Neural crest cell (in vitro differentiated cells): ENCODE data around the gene HOPX. TPM values are rescaled to one million over a fixed set of nuclear protein-coding genes. Genes with fewer than 3 reads are reported as not detected.

ENCODE experiments used
- DNase-seq: peaks from one replicate; pipeline ENCODE4 v3.0.0; 2021; ENCODE audit warnings: low read depth, mixed read lengths, low spot score
- H3K27ac Mint-ChIP-seq: one replicate; pipeline ENCODE4 v1.8.0; 2021; ENCODE audit warnings: mild to moderate bottlenecking, mixed read lengths; ENCODE audit not compliant: unreplicated experiment
- H3K27me3 Mint-ChIP-seq: 2 replicates; pipeline ENCODE4 v1.8.0; 2021; ENCODE audit warnings: low read depth, mild to moderate bottlenecking, mixed read lengths
- H3K36me3 Mint-ChIP-seq: 2 replicates; pipeline ENCODE4 v1.8.0; 2021; ENCODE audit warnings: low read depth, mild to moderate bottlenecking, mixed read lengths
- H3K4me1 Mint-ChIP-seq: 2 replicates; pipeline ENCODE4 v1.8.0; 2021; ENCODE audit warnings: mixed read lengths
- H3K4me3 Mint-ChIP-seq: one replicate; pipeline ENCODE4 v1.8.0; 2021; ENCODE audit warnings: mild to moderate bottlenecking, mixed read lengths
- H3K9me3 Mint-ChIP-seq: 2 replicates; pipeline ENCODE4 v1.8.0; 2021; ENCODE audit warnings: mixed read lengths
- CTCF ChIP-seq: fragments of 200-600 bp; sonication (generic); conservative IDR thresholded peaks from 2 replicates; pipeline ENCODE4 v1.5.0; 2021; ENCODE audit warnings: antibody characterized with exemption, mild to moderate bottlenecking
- total RNA-seq: library from RNA; stranded (reverse); gene quantifications from 2 replicates; pipeline ENCODE4 v1.2.1, GENCODE V29; 2021

Gene HOPX
- total RNA-seq, 1 donor from 2014 or later, result not detected

- no peak overlapping the region for H3K4me3 Mint-ChIP-seq
- TF ChIP-seq CTCF, result no peak
- no peaks in the 10 kb centered on the region for H3K9me3 Mint-ChIP-seq
- peaks cover 6% of the 10 kb centered on the region for H3K27me3 Mint-ChIP-seq
- H3K27ac Mint-ChIP-seq, result no peak overlapping the region
- no peaks in the 10 kb centered on the region for H3K36me3 Mint-ChIP-seq
- peaks cover 11% of the 10 kb centered on the region for H3K4me1 Mint-ChIP-seq
- no peak for DNase-seq
These were observed 11.5 kb upstream of the HOPX start for GRCh38 chr4:56692576-56692975.

GRCh38 chr4:56691425-56691824, 10.3 kb upstream of the HOPX start:
- Mint-ChIP-seq H3K27me3 (peaks cover 6% of the 10 kb centered on the region), H3K4me1 (peaks cover 11% of the 10 kb centered on the region), H3K4me3 (no peak overlapping the region), H3K27ac (no peak overlapping the region), H3K36me3 (no peaks in the 10 kb centered on the region), H3K9me3 (no peaks in the 10 kb centered on the region)
- no peak for TF ChIP-seq CTCF
- no peak for DNase-seq

GRCh38 chr4:56690393-56690792, 9.3 kb upstream of the HOPX start:
- no peak for DNase-seq
- H3K9me3 Mint-ChIP-seq, result no peaks in the 10 kb centered on the region
- no peak overlapping the region for H3K27ac Mint-ChIP-seq
- peaks cover 11% of the 10 kb centered on the region for H3K4me1 Mint-ChIP-seq
- TF ChIP-seq CTCF, result no peak
- H3K27me3 Mint-ChIP-seq, result peaks cover 7% of the 10 kb centered on the region
- no peak overlapping the region for H3K4me3 Mint-ChIP-seq
- H3K36me3 Mint-ChIP-seq, result no peaks in the 10 kb centered on the region

- peaks cover 11% of the 10 kb centered on the region for H3K4me1 Mint-ChIP-seq
- TF ChIP-seq CTCF, result no peak
- no peaks in the 10 kb centered on the region for H3K36me3 Mint-ChIP-seq
- H3K27me3 Mint-ChIP-seq, result peaks cover 16% of the 10 kb centered on the region
- H3K27ac Mint-ChIP-seq, result no peak overlapping the region
- H3K9me3 Mint-ChIP-seq, result no peaks in the 10 kb centered on the region
- H3K4me3 Mint-ChIP-seq, result no peak overlapping the region
- DNase-seq, result no peak
These were observed 8.3 kb upstream of the HOPX start for GRCh38 chr4:56689201-56689969.

GRCh38 chr4:56688094-56688647, 7.1 kb upstream of the HOPX start:
- Mint-ChIP-seq H3K27me3 (peaks cover 27% of the 10 kb centered on the region), H3K36me3 (no peaks in the 10 kb centered on the region), H3K4me3 (no peak overlapping the region), H3K9me3 (no peaks in the 10 kb centered on the region), H3K4me1 (peaks cover 11% of the 10 kb centered on the region), H3K27ac (no peak overlapping the region)
- no peak for TF ChIP-seq CTCF
- no peak for DNase-seq
